ENCODE results near the gene DOK1. TPM values are rescaled to one million over a fixed set of nuclear protein-coding genes. Genes with fewer than 3 reads are reported as not detected.

Gene DOK1
- total RNA-seq, 1 experiment from 2014 or later: 3.4 TPM

- peaks cover 11% of the 10 kb centered on the region for H3K27me3 Mint-ChIP-seq (ENCODE audit: insufficient read depth, unreplicated experiment)
- no TSS peak for BruUV-seq (replicated peaks)
- CTCF ChIA-PET: interaction anchor here (0.5 kb wide), 1 partner anchor 165 kb away, joined by 3 read pairs; no protein-coding TSS in a partner anchor
- no peak for DNase-seq (ENCODE audit: unreplicated experiment)
- no peaks in the 10 kb centered on the region for H3K36me3 Mint-ChIP-seq (ENCODE audit: insufficient read depth, unreplicated experiment)
- POLR2A ChIA-PET: no interaction called here
- intact Hi-C loops (cut with micrococcal nuclease): no loop called here
- no peaks in the 10 kb centered on the region for H3K9me3 Mint-ChIP-seq (ENCODE audit: unreplicated experiment)
- H3K27ac Mint-ChIP-seq (ENCODE audit: low read depth, unreplicated experiment): no peak overlapping the region
- TF ChIP-seq, protein P1, sequence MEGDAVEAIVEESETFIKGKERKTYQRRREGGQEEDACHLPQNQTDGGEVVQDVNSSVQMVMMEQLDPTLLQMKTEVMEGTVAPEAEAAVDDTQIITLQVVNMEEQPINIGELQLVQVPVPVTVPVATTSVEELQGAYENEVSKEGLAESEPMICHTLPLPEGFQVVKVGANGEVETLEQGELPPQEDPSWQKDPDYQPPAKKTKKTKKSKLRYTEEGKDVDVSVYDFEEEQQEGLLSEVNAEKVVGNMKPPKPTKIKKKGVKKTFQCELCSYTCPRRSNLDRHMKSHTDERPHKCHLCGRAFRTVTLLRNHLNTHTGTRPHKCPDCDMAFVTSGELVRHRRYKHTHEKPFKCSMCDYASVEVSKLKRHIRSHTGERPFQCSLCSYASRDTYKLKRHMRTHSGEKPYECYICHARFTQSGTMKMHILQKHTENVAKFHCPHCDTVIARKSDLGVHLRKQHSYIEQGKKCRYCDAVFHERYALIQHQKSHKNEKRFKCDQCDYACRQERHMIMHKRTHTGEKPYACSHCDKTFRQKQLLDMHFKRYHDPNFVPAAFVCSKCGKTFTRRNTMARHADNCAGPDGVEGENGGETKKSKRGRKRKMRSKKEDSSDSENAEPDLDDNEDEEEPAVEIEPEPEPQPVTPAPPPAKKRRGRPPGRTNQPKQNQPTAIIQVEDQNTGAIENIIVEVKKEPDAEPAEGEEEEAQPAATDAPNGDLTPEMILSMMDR (IDR thresholded peaks at IDR 0.05; ENCODE audit: unreplicated experiment): no peak
- no peaks in the 10 kb centered on the region for H3K4me1 Mint-ChIP-seq (ENCODE audit: insufficient read depth, unreplicated experiment)
- no peak overlapping the region for H3K4me3 Mint-ChIP-seq (ENCODE audit: unreplicated experiment)
These were observed 39.1 kb upstream of the DOK1 start for GRCh38 chr2:74515271-74515980.

DNA sequence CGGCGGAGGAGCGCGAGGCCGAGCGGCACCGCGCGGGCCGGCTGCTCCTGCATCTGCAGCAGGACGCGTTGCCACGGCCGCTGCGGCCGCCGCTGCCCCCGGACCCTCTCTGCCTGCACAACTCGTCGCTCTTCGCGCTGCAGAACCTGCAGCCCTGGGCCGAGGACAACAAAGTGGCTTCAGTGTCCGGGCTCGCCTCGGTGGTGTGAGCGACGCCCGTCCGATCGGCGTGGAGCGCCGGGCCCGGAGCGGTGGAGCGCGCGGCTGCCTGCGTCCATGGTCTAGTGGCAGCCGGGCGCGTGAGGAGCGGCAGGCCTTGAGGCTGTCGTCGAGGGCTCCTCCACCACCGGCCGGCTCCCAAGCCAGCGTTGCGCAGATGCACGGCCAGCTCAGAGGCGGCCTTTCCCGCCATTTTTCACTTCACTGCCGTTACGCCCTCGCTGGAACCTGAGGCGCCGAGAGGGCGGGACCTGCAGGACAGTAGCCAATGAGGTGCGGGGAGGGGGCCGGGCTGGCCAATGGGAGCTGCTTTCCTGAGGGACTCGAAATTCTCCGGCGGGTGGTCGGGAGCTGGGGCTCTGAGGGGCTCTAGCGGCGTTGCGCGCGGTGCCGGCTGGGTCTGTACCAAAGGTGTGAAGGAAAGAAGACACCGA is 38.4 kb upstream of the DOK1 start:
- H3K4me1 Mint-ChIP-seq (ENCODE audit: insufficient read depth, unreplicated experiment): no peaks in the 10 kb centered on the region
- TF ChIP-seq, protein P1 (IDR thresholded peaks at IDR 0.05; ENCODE audit: unreplicated experiment): no peak
- BruUV-seq (replicated peaks): no TSS peak
- DNase-seq (ENCODE audit: unreplicated experiment): no peak
- H3K36me3 Mint-ChIP-seq (ENCODE audit: insufficient read depth, unreplicated experiment): no peaks in the 10 kb centered on the region
- H3K4me3 Mint-ChIP-seq (ENCODE audit: unreplicated experiment): no peak overlapping the region
- ChIA-PET CTCF (no interaction called here), POLR2A (interaction anchor here (1.4 kb wide), 1 partner anchor 8 kb away, joined by 4 read pairs; the partner anchor contains the start of gene PCGF1)
- intact Hi-C loops (cut with micrococcal nuclease): no loop called here
- peaks cover 11% of the 10 kb centered on the region for H3K27me3 Mint-ChIP-seq (ENCODE audit: insufficient read depth, unreplicated experiment)
- no peaks in the 10 kb centered on the region for H3K9me3 Mint-ChIP-seq (ENCODE audit: unreplicated experiment)
- no peak overlapping the region for H3K27ac Mint-ChIP-seq (ENCODE audit: low read depth, unreplicated experiment)

GRCh38 chr2:74516650-74517049 is 37.9 kb upstream of the DOK1 start:
- DNase-seq (ENCODE audit: unreplicated experiment): no peak
- H3K27me3 Mint-ChIP-seq (ENCODE audit: insufficient read depth, unreplicated experiment): peaks cover 11% of the 10 kb centered on the region
- H3K4me1 Mint-ChIP-seq (ENCODE audit: insufficient read depth, unreplicated experiment): no peaks in the 10 kb centered on the region
- no peaks in the 10 kb centered on the region for H3K9me3 Mint-ChIP-seq (ENCODE audit: unreplicated experiment)
- no TSS peak for BruUV-seq (replicated peaks)
- H3K27ac Mint-ChIP-seq (ENCODE audit: low read depth, unreplicated experiment): no peak overlapping the region
- POLR2A ChIA-PET: interaction anchor here (1.4 kb wide), 1 partner anchor 9 kb away, joined by 4 read pairs; the partner anchor contains the start of gene PCGF1
- H3K4me3 Mint-ChIP-seq (ENCODE audit: unreplicated experiment): no peak overlapping the region
- H3K36me3 Mint-ChIP-seq (ENCODE audit: insufficient read depth, unreplicated experiment): peaks cover 2% of the 10 kb centered on the region
- CTCF ChIA-PET: no interaction called here
- TF ChIP-seq, protein P1 (IDR thresholded peaks at IDR 0.05; ENCODE audit: unreplicated experiment): no peak
- intact Hi-C loops (cut with micrococcal nuclease): no loop called here

DNA sequence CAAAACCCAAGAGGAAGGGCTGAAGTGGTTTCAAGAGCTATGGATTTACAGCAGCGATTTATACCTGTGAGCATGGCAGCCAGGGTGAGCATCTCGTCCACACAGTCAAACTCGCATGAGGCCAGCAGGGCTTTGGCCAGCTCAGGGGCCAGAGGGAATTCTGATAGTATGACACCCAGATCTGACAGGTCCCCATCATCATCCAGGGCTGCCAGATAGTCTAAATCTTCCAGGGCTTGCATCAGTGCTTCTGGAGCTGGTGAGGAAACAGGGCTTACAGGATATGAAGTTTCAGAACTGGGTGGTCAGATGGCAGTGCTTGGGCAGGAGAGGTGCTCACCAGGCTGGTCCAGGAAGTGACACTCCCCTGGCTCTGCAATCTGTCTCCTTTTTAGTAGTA is 32.0 kb upstream of the DOK1 start:
- no peaks in the 10 kb centered on the region for H3K9me3 Mint-ChIP-seq (ENCODE audit: unreplicated experiment)
- TF ChIP-seq, protein P1 (IDR thresholded peaks at IDR 0.05; ENCODE audit: unreplicated experiment): no peak
- peaks cover 11% of the 10 kb centered on the region for H3K27me3 Mint-ChIP-seq (ENCODE audit: insufficient read depth, unreplicated experiment)
- peaks cover 32% of the 10 kb centered on the region for H3K36me3 Mint-ChIP-seq (ENCODE audit: insufficient read depth, unreplicated experiment)
- H3K4me3 Mint-ChIP-seq (ENCODE audit: unreplicated experiment): no peak overlapping the region
- ChIA-PET CTCF (interaction anchor here (1.5 kb wide), 1 partner anchor 23 kb away, joined by 4 read pairs; no protein-coding TSS in a partner anchor), POLR2A (interaction anchor here (1.0 to 1.5 kb wide), 2 partner anchors 10 to 22 kb away, joined by 3 to 4 read pairs; no protein-coding TSS in a partner anchor)
- peaks cover 15% of the 10 kb centered on the region for H3K4me1 Mint-ChIP-seq (ENCODE audit: insufficient read depth, unreplicated experiment)
- BruUV-seq (replicated peaks): no TSS peak
- no peak for DNase-seq (ENCODE audit: unreplicated experiment)
- intact Hi-C loops (cut with micrococcal nuclease): no loop called here
- no peak overlapping the region for H3K27ac Mint-ChIP-seq (ENCODE audit: low read depth, unreplicated experiment)
